Occipital lobe (tissue), 2 donors: ENCODE data around the gene IGF2BP2. TPM values are rescaled to one million over a fixed set of nuclear protein-coding genes. Genes with fewer than 3 reads are reported as not detected.

Experiments used
- DNase-seq: peaks from one replicate; lab custom pipeline; 2025; lab: John Stamatoyannopoulos, UW
- total RNA-seq: library from RNA; depleted of rRNA; stranded (reverse); fragments of >200 nt; gene quantifications from one replicate; pipeline ENCODE4 v1.2.3, GENCODE V29; 2014

Gene IGF2BP2
- total RNA-seq, 1 donor from 2014 or later: 27.0 TPM

DNA sequence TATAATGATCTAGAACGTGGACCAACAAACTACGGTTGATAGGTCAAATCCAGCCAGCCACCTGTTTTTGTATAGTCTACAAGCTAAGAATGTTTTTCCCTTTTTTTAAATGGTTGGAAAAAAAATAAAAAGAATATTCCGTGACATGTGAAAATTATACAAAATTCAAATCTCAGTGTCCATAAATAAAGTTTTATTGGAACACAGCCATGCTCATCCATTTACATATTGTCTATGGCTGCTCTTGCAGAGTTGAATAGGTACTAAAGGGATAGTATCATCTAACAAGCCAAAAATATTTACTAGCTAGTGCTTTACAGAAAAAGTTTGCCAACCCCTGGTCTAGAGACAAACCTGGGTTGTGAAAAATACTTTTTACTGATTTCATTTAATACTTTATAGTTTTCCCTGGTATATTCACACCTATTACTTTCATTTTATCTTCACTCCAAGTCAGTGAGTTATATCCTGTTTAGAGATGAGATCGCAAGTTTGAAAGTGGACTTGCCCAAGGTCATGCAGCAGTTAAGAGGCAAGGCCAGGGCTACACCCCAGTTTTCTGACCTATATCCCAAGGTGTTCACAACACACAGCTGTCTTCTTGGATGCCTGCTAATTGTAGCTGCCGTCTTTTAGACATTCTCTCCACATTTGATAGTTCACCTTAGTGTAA lies 58.4 kb downstream of the IGF2BP2 start:
- DNase-seq: no peak

DNA sequence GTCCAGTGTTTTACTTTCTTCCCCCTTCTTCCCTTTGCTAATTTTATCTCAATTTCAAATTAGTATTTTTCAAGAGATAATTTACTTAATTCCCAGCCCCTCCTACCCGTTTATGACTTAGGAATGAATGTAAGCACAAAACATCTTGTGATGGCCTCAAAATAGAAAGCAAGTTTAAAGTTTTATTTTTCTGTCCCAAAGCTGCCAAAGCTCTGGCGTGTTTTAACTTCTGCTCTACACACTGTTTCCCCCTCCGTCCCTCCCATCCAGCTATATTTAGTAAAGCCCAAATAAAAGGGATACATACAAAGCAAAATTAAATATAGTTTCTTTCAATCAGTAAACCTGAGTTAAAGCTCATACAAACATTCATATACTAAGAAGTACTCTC lies 59.9 kb downstream of the IGF2BP2 start:
- DNase-seq: no peak

DNA sequence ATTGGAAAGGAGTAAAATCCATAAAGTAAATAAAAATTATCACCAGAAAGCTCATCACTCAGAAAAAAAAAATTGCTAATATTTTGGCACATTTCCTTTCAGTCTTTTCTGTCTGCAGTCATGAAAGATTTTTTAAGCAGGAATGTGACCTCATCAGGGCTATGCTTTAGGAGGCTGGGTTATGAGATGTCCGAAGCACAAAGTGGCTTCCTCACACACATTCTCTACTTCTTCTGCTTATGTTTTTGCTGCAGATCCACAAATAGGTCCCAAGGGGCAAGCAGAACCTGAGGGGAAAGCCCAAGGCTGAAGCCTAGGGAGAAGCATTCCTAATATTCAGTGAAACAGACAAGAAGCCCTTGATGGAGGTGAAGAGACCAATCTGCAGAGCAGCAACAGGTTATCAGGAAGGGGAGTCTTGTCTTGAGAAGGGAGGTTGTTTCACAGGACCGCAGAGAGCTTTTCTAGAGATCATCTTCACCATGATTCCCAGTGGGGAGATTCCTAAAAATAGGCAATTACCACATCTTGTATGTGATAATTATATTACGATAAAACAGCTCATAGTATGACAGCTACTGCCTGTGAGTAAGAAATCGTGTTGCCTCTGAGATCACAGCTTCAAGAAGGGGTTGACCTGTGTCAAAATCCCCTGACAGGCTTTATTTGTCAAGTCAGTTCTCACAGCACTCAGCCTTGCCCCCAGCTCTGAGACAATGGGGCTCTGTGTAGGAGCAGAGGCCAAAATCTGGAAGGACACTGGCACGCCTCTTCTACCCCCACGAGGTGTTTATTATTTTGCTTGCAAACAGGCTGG lies 60.5 kb downstream of the IGF2BP2 start:
- DNase-seq: no peak

DNA sequence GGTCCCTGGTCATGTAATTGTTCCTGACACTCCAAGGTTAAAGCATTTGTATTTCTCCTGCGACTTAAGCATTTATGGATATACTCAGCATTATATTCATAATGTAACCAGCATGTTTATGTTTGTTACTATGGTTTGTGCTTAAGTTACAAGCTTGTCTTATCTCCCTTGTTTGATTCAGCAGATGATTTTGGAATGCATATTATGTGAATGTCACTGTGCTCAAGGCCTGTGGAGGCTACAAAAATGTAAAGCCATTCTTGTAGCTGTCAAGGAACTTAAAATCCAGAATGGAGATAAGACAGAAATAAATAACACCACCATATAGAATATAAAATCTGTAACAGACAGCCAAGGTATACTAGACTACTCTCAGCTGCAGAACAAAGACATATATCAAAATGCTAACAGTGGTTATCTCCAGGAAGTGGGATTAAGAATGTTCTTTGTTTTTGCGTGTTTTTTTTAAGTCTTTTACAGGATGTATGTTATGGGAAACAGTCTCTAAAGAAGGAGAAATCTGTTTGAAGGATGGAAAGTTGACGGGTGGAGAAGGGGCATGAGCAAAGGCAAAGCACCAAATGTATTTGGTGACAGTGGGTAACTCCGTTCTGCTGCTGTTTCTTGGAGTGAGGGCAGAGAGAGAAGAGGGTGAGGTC lies 61.4 kb downstream of the IGF2BP2 start:
- DNase-seq: no peak

DNA sequence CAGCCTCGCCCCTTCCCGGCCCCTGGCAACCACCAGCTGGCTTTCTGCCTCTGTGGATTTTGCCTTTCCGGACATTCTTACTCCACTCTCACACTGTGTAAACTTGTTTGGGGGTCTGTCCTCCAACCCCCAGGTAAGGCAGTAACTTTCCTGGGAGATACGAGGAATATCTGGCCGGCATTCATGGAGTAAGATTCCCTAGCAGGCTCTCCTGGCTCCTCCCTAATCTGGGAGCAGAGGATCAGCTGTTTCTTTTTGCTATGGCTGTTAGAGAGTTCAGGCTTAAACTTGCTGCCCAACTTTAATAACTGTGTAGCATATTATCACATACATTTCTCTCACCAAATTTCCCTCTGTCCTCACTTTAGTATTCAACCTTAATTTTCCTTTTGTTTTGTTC lies 64.3 kb downstream of the IGF2BP2 start:
- no peak for DNase-seq

DNA sequence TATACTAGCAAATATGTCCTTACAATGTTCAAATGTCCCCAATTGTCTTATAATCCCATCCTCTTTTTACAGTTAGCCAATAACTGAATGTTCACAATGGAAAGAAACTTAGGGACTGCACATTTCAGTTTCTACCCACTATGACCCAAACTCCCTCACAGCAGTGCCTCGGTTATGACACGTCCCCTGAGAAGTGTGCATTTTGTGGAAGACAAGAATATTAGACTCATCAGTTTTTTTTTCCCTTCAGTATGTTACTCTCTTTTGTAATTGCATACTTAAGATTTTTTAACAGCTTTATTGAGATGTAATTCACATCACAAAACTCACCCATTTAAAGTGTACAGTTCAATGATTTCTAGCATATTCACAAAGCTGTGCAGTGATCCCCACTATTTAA lies 64.8 kb downstream of the IGF2BP2 start:
- no peak for DNase-seq

DNA sequence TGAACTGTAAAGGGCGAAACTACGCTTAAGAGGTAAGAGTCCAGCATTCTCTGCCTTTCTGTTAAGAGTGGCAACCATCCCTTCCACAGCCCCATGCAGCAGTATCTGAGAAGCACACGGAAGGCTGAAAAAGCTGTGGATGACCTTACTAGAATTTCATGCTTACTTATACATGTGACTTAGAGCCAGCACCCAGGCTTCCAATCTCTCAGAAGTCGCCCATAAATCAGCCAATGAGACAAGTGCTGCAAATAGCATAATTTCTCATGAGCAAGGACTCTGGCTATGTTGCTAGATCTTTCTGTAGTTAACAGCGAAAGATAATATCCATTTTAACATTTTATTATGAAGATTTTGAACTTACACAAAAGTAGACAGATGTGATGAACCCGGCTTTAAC lies 65.3 kb downstream of the IGF2BP2 start:
- no peak for DNase-seq

DNA sequence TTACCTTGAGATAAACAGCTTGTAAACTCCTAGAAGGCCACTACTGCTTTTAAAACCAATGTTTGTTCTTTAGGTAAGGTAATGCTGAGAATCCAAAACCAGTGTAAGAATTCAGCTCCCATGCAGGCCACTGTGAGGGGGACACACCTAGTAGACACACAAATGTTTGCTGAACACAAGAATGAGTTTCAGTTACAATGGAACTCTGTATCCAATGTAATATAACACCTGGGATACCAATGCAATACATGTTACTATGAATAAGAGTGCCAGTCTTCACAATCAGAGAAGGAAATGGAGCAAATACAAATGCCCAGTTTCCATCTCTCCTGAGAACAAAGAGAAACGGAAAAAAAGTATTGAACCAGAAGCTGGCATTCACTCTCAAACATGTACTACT lies 65.9 kb downstream of the IGF2BP2 start:
- no peak for DNase-seq

DNA sequence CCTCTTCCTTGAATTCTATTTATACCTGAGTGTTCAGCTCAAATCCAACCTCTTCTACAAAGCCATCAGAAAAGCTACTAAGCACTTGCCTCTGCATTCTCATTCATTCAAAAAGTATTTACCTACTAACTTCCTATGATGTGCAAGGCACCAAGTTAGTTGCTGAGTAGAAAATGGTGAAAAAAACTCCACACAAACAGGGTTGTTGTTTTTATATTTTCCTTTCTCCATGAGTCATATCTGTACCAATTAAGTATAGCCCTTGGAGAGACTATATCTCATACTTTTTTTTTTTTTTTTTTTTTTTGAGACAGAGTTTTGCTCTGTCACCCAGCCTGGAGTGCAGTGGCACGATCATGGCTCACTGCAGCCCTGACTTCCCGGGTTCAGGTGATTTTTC lies 67.7 kb downstream of the IGF2BP2 start:
- DNase-seq: no peak

DNA sequence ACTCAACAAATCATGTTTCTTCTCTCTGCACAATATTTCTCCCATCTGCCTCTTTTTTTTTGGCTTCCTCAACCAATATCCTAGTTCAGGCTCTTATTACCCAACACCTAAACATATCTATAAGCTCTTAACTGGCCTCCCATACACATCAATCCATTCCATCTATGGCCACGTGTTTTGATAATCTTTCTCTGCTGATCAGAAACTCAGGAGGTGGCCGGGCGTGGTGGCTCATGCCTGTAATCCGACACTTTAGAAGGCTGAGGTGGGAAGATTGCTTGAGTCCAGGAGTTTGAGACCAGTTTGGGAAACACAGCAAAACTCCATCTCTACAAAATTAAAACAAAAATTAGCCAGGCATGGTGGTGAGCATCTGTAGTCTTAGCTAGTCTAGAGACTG lies 68.4 kb downstream of the IGF2BP2 start:
- DNase-seq: no peak

DNA sequence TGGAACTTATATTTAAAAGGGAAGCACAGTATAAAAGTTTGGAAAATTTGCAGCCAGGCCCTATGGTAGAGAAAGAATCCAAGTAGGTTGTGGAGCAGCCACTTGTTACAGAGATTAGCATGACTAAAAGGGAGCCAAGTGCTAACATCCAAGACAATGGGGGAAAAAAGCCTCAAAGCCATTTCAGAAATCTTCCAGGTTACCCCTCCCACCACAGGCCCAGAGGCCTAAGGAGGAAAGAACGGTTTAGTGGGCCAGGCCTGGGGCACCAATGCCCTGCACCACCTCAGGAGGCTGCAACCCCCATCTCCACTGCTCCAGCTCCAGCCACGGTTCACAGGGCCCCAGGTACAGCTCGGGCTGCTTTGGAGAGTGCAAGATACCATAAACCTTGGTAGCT lies 69.9 kb downstream of the IGF2BP2 start:
- no peak for DNase-seq

DNA sequence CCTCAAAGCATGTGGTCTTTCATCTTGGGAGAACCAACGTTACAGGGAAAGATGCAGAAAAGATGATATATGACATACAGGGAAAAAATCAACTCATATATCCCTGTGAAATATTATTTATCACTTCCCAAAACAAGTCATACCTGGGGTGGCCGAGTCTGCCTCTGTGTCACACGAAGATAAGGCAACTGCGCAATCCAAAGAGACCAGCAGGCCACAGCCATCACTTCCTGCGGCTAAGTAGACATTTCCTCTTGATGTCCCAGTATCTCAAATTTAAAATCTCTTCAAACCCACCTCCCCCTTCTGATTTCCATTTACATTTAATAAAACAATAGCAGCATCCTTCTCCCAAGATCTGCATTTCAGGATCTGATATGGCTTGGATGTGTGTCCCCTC lies 71.5 kb downstream of the IGF2BP2 start:
- DNase-seq: no peak

DNA sequence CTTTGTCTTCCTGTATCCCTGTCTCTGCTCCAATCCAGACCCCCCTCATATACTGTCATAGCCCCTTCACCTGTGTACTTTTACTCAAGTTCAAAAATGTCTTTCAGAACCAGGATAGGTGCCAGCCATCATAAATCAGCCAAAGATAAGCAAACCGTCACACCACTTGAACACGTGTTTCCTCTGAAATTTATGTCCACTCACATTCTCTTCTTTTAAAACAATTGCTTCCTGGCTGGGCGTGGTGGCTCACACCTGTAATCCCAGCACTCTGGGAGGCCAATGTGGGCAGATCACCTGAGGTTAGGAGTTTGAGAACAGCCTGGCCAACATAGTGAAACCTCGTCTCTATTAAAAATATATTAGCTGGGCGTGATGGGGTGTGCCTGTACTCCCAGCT lies 74.1 kb downstream of the IGF2BP2 start:
- no peak for DNase-seq

DNA sequence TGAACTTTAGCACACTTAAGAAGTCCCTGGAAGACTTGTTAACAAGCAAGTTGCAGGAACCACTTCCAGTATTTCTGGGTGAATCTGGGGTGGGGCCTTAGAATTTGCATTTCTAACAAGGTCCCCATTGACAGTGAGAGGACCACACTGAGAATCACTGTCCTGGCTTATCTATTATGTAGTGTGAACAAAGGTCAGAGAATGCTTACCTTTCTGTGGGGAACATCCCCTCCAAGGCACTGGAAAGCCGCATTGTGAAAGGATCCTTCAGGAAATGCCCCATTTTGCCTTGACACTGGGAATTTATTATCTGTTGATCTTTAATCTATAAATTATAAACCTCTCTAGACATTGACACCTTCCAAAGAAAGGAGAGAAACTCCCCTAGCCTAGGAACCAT lies 74.8 kb downstream of the IGF2BP2 start:
- DNase-seq: no peak

DNA sequence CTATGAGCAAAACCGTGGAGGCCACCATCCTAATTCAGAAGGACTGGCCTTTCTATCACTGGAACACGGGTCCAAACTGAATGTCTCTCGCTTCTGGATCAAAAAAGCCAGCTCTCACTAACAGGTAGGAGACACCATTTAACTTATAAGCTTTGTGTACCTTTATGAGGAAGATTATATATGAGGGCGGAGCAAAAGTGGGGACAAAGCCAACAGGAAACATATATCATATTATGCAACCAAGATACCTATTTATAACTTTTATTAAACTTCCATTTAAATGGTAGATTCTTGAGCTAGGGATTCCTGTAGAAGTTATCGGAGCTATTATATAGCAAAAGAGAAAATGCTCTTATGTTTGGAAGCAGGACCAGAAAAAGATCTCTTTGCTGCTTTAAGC lies 78.4 kb downstream of the IGF2BP2 start:
- no peak for DNase-seq

DNA sequence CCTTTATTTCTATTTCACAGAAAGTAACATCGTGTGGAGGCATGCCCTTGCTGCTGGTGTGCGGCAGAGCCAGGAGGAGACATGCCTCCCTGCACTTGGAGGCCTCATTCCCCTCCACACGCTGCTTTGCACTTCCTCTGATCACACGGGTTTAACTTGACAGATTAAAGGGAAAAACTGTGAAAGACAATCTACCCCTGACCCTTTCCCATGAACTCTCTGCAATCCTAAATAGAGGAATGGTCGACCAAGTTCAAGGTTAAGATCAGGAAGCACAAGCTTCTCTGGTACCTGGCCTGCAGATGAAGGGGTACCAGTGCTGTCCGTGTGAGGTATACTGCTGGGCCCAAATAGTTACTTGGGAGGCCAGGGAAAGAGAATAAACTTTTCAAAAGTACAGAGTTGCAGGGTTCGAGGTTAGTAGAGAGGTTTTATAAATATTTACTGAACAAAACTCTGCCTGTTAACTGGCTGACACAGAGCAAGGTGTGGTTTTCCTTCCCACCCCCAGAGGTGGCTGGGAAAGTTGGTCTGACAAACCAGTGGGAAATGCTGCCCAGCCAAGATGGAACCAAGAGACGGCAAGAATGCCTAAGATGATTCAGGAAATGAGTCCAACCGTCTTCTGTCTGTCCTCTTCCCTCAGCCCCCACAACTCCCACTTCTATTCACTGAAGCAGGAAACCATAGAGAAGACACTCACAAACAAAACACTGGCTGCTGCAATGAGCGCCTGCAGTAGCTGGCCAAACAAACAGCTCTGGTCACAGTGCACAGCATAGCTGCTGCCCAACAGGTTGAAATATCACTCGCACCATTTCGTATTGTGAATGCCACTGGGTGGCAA lies 79.6 kb downstream of the IGF2BP2 start:
- DNase-seq: no peak

DNA sequence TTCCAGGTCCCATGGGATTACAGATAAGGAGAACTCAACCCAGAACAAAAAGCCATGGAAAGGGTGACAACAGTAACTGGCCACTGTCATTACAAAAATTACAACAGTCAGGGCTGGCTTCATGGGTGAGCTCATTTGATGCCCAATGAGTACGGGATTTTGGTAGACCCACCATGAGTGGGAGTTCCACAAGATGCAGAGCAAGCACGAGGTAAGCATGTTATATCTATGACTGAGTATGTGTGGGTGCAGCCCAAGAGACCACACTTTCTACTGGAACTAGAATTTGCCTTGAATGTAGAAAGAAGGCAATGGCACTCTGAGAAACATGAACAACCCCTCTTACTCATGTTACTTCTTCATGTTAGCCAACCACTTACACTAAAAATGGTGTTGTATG lies 83.3 kb downstream of the IGF2BP2 start:
- no peak for DNase-seq

DNA sequence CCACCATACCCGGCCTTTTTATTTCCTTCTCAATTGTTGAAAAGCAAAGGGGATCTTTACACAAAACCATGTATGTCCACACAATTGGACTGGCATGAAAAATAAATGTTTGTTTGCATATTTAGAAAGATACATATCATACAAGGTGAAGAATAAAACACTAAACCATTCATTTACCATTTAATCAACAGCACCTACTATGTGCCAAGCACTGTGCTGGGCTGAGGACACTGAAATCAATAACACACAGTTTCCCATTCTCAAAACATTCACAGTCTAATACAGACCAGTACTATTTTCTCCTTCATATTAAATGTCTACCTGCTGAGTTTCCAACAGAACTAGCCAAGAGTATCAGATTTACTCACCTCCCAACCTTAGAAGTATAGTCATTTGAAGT lies 84.7 kb downstream of the IGF2BP2 start:
- no peak for DNase-seq

DNA sequence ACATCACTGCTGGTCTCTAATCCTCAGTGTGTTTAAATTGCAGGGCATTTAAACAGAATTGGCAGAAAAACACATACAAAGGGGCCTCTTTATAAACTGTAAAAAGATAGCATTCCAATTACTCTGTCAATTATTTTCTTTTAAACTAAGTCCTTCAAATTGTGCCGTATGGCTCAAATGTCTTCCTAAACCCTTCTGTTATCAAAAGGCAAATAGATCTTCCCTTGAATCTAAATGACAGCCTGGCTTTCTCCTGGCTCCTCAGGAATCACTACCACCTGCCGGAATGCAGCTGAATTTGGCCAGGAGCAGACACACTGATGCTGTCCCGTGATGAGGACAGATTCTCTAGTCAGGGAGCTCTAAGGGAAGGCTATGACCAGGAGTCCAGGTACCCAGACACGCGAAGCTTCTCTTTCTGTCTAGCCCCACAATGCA lies 85.6 kb downstream of the IGF2BP2 start:
- no peak for DNase-seq

DNA sequence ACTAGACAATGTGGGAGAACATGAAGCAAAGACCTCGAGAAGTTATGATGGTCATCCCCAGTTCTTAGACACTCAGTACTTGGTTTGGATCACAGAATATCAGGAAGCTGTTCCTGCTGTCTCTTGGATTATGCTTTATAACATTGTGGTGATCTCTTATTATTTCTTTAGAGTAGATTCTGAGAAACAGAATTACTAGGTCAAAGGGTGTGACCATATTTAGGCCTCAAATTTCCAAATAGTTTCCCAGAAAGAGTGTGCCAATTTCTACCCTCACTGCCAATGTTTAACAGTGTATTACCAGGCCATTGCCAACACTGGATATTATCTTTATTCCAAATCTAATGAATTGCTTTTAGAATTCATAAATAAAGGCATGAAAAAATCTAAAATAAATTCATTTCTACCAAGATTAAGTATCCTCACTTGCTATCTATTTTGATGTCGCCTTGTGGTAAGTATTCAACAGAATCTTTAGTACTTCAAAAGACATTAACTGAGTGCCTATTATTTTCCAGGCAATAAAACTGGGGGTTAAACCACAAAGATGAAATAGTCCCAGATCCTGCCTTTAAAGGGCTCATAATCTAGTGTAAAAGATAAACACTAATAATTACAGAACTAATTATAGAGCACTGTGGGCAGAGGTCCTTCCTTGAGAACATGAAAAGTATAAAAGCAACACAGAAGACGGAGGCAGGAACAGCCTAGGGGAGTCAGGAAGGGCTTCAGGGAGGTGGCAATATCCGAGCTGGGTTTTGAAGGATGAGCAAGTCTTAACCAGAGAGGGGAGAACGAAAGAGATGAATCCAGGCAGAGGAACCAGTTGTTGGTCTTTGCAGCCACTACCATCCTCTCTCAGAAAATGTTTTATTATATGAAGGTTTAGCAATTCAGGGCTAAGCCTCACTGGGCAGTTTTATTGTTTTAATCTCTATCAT lies 86.8 kb downstream of the IGF2BP2 start:
- DNase-seq: no peak

DNA sequence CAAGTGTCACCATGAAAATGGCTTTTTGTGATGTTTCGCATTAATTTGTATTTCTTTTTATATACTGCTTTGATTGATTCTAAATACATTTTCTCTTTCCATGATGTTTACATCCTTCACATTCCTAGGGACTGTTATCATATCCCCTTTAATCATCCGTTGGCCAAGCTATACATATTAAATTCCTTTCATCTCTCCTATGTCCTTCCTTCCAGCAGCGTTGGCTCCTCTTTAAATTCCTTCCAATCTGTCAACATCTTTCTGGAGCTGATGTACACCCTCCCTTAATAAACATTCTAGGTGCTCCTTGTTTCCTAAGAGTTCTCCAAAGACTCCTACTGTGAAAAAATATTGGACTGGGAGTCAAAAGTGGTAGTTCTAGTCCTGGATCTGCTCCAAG lies 87.8 kb downstream of the IGF2BP2 start:
- DNase-seq: no peak
